HCT116 (cell line): ENCODE measurements around the gene SEH1L. TPM values are rescaled to one million over a fixed set of nuclear protein-coding genes. Genes with fewer than 3 reads are reported as not detected.
A peak's percentile ranks its signal among the peaks of the same experiment; 100 is the strongest.

Experiments used
- ATAC-seq: fragments of 200-7000 bp; cut with Tn5 transposase; 2 replicates; pipeline ENCODE4 v1.9.1; 2020; ENCODE audit warnings: mild to moderate bottlenecking, moderate library complexity
- Bru-seq: library from RNA; stranded (reverse); fragments of 400-500 nt; gene quantifications from one replicate; lab custom pipeline; 2021; lab: Mats Ljungman, UMichigan
- BruChase-seq, 2 experiments: library from RNA; stranded (reverse); fragments of 400-500 nt; gene quantifications; one replicate each; lab custom pipeline; 2021; lab: Mats Ljungman, UMichigan
- BruUV-seq: library from RNA; stranded (reverse); fragments of 400-500 nt; replicated peaks from 2 replicates; lab custom pipeline; 2021; lab: Mats Ljungman, UMichigan
- CTCF ChIA-PET: fragments of 300-600 bp; sonication (Branson Sonifier 250); formaldehyde crosslinking; loops from one replicate; lab custom pipeline; 2021; ENCODE audit warnings: antibody characterized with exemption; lab: Charles Lee
- POLR2A ChIA-PET: fragments of 300-600, 350-600 bp; sonication (Branson Sonifier 250); formaldehyde crosslinking; loops from one replicate; lab custom pipeline; 2021; ENCODE audit warnings: antibody characterized with exemption; lab: Charles Lee
- RAD21 ChIA-PET, 2 experiments: fragments of 300-600 bp; sonication (Branson Sonifier 250); formaldehyde crosslinking; loops; one replicate each; lab custom pipeline; 2023; ENCODE audit warnings: low total read pairs in 2 of 2; ENCODE audit not compliant: uncharacterized antibody in 2 of 2, unreplicated experiment in 2 of 2, low non-redundant PET in 1 of 2; lab: Charles Lee
- DNase-seq: peaks from one replicate; pipeline ENCODE4 v3.0.0-alpha.2; 2010; ENCODE audit warnings: low read depth, low spot score
- H2AFZ ChIP-seq: fragments of 200-600 bp; shearing (Covaris generic), sonication (generic); 2 replicates; pipeline ENCODE4 v1.6.1; 2017; ENCODE audit warnings: low read depth, mixed run types, mixed read lengths, antibody characterized with exemption, low read length; ENCODE audit not compliant: poor library complexity, severe bottlenecking
- H3K27ac ChIP-seq: 2 replicates; pipeline ENCODE4 v1.5.1; 2012; ENCODE audit warnings: low read depth, low read length
- H3K27me3 ChIP-seq: fragments of 200-600 bp; sonication (generic); 2 replicates; pipeline ENCODE4 v1.6.1; 2016; ENCODE audit warnings: mixed run types, low read length, mixed read lengths; ENCODE audit not compliant: insufficient read depth
- H3K36me3 ChIP-seq, 2 experiments: fragments of 200-500 bp in 1 of 2; fragments of 200-600 bp in 1 of 2; sonication (Bioruptor generic) in 1 of 2; sonication (generic) in 1 of 2; 2 replicates each; pipeline versions ENCODE4 v1.5.1 to v1.6.1; 2014 to 2016; ENCODE audit warnings: low read length in 2 of 2, inconsistent platforms in 1 of 2, mixed read lengths in 1 of 2, mixed run types in 1 of 2; ENCODE audit not compliant: insufficient read depth in 2 of 2, control insufficient read depth in 1 of 2
- H3K4me1 ChIP-seq, 2 experiments: fragments of 200-600 bp in 1 of 2; sonication (generic) in 1 of 2; 2 replicates each; pipeline versions ENCODE4 v1.5.1 to v1.6.1; 2012 to 2017; ENCODE audit warnings: low read length in 2 of 2, inconsistent platforms in 1 of 2, mild to moderate bottlenecking in 1 of 2, mixed read lengths in 1 of 2, mixed run types in 1 of 2, moderate library complexity in 1 of 2; ENCODE audit not compliant: insufficient read depth in 2 of 2, control insufficient read depth in 1 of 2
- H3K4me2 ChIP-seq: fragments of 200-600 bp; sonication (generic); 2 replicates; pipeline ENCODE4 v1.6.1; 2017; ENCODE audit warnings: mixed run types, low read length, mixed read lengths
- H3K4me3 ChIP-seq, 2 experiments: fragments of 200-600 bp in 1 of 2; sonication (generic) in 1 of 2; replicated peaks in 1 of 2; 2 replicates each; pipeline ENCODE4 v1.5.1; 2011 to 2016; ENCODE audit warnings: low read length in 2 of 2, control low read depth in 1 of 2, low read depth in 1 of 2, mild to moderate bottlenecking in 1 of 2, mixed read lengths in 1 of 2, mixed run types in 1 of 2
- H3K79me2 ChIP-seq: fragments of 200-600 bp; sonication (generic); 2 replicates; pipeline ENCODE4 v1.6.1; 2017; ENCODE audit warnings: mild to moderate bottlenecking, mixed run types, low read length, moderate library complexity, mixed read lengths; ENCODE audit not compliant: insufficient read depth
- H3K9ac ChIP-seq: fragments of 200-600 bp; sonication (generic); 2 replicates; pipeline ENCODE4 v1.6.1; 2016; ENCODE audit warnings: low read length, mixed read lengths
- H3K9me2 ChIP-seq: fragments of 200-600 bp; sonication (generic), shearing (Covaris generic); 2 replicates; pipeline ENCODE4 v1.6.1; 2017; ENCODE audit warnings: mixed run types, mild to moderate bottlenecking, moderate library complexity; ENCODE audit not compliant: insufficient read depth
- H3K9me3 ChIP-seq, 2 experiments: fragments of 200-500 bp in 1 of 2; fragments of 200-600 bp in 1 of 2; sonication (Bioruptor generic) in 1 of 2; sonication (generic) in 1 of 2; 2 replicates each; pipeline ENCODE4 v1.6.1; 2014 to 2017; ENCODE audit warnings: low read length in 2 of 2, mixed read lengths in 2 of 2, inconsistent platforms in 1 of 2, low read depth in 1 of 2, mild to moderate bottlenecking in 1 of 2, mixed run types in 1 of 2, moderate library complexity in 1 of 2; ENCODE audit not compliant: control insufficient read depth in 1 of 2, insufficient read depth in 1 of 2
- H4K20me1 ChIP-seq: fragments of 200-600 bp; sonication (generic), shearing (Covaris generic); 2 replicates; pipeline ENCODE4 v1.6.1; 2017; ENCODE audit warnings: mixed run types, mild to moderate bottlenecking, moderate library complexity; ENCODE audit not compliant: insufficient read depth
- ATF3 ChIP-seq: IDR thresholded peaks from 2 replicates; pipeline ENCODE4 v1.6.1; 2012
- CEBPB ChIP-seq: IDR thresholded peaks from 2 replicates; pipeline ENCODE4 v1.6.1; 2012; ENCODE audit warnings: low read depth
- CTCF ChIP-seq, 3 experiments: fragments of 200-600 bp in 1 of 3; sonication (generic) in 1 of 3; IDR thresholded peaks in 2 of 3; conservative IDR thresholded peaks in 1 of 3; 2 replicates each; pipeline ENCODE4 v1.5.1; 2012 to 2017; ENCODE audit warnings: low read depth in 2 of 3, low read length in 2 of 3, antibody characterized with exemption in 1 of 3, borderline replicate concordance in 1 of 3, control low read depth in 1 of 3, mild to moderate bottlenecking in 1 of 3, mixed read lengths in 1 of 3, mixed run types in 1 of 3, moderate library complexity in 1 of 3; ENCODE audit not compliant: insufficient read depth in 1 of 3
- EGR1 ChIP-seq: IDR thresholded peaks from 2 replicates; pipeline ENCODE4 v1.6.1; 2012; ENCODE audit warnings: low read depth
- ELF1 ChIP-seq: IDR thresholded peaks from 2 replicates; pipeline ENCODE4 v1.6.1; 2012; ENCODE audit warnings: low read depth, borderline replicate concordance
- EZH2 ChIP-seq: fragments of 200-600 bp; sonication (generic); IDR thresholded peaks from 2 replicates; pipeline ENCODE4 v1.6.1; 2017; ENCODE audit warnings: antibody characterized with exemption, mixed run types
- EZH2phosphoT487 ChIP-seq: fragments of 200-600 bp; IDR thresholded peaks from 2 replicates; pipeline ENCODE4 v1.6.1; 2018; ENCODE audit warnings: antibody characterized with exemption, borderline replicate concordance
- FOSL1 ChIP-seq: IDR thresholded peaks from 2 replicates; pipeline ENCODE4 v1.6.1; 2012; ENCODE audit warnings: low read depth
- JUND ChIP-seq: IDR thresholded peaks from 2 replicates; pipeline ENCODE4 v1.6.1; 2012
- MAX ChIP-seq: IDR thresholded peaks from 2 replicates; pipeline ENCODE4 v1.6.1; 2012
- POLR2A ChIP-seq: IDR thresholded peaks from 2 replicates; pipeline ENCODE4 v1.7.0; 2011; ENCODE audit warnings: borderline replicate concordance; ENCODE audit not compliant: insufficient read depth, insufficient read length; ENCODE audit errors: extremely low read depth
- POLR2AphosphoS5 ChIP-seq: IDR thresholded peaks from 2 replicates; pipeline ENCODE4 v1.6.1; 2011; ENCODE audit warnings: mild to moderate bottlenecking, low read depth, low read length, moderate library complexity
- RAD21 ChIP-seq: IDR thresholded peaks from 2 replicates; pipeline ENCODE4 v1.6.1; 2012; ENCODE audit warnings: low read depth, mild to moderate bottlenecking
- REST ChIP-seq: IDR thresholded peaks from 2 replicates; pipeline ENCODE4 v1.6.1; 2012; ENCODE audit warnings: low read depth
- SIN3A ChIP-seq: IDR thresholded peaks from 2 replicates; pipeline ENCODE4 v1.6.1; 2012; ENCODE audit warnings: low read depth
- SP1 ChIP-seq: IDR thresholded peaks from 2 replicates; pipeline ENCODE4 v1.6.1; 2012; ENCODE audit warnings: low read depth
- SRF ChIP-seq: IDR thresholded peaks from 2 replicates; pipeline ENCODE4 v1.6.1; 2012; ENCODE audit warnings: low read depth
- TCF7L2 ChIP-seq: IDR thresholded peaks from 2 replicates; pipeline ENCODE4 v1.7.0; 2011; ENCODE audit warnings: borderline replicate concordance, inconsistent platforms; ENCODE audit not compliant: insufficient read depth, insufficient read length; ENCODE audit errors: extremely low read depth
- YY1 ChIP-seq: IDR thresholded peaks from 2 replicates; pipeline ENCODE4 v1.6.1; 2011; ENCODE audit warnings: low read length, low read depth, moderate library complexity, mild to moderate bottlenecking; ENCODE audit not compliant: insufficient replicate concordance; ENCODE audit errors: extremely low read depth
- ZFX ChIP-seq: fragments of 450-650 bp; IDR thresholded peaks from 2 replicates; pipeline ENCODE4 v1.6.1; 2017
- ZNF274 ChIP-seq: fragments of 200-500 bp; sonication (Bioruptor generic); IDR thresholded peaks from 2 replicates; pipeline ENCODE4 v1.6.1; 2014; ENCODE audit warnings: mild to moderate bottlenecking, low read depth, low read length, inconsistent platforms
- intact Hi-C: fragments of 100-400 bp; cut with micrococcal nuclease; formaldehyde crosslinking; loops from 2 replicates; pipeline ENCODE4 v1.10.0; 2022
- long read RNA-seq: library from polyadenylated mRNA; unstranded; transcript quantifications from one replicate; pipeline ENCODE4 v2.0.0, GENCODE V29; 2021; ENCODE audit not compliant: unreplicated experiment
- polyA plus RNA-seq: library from polyadenylated mRNA; unstranded; fragments of >200 nt; gene quantifications from 2 replicates; pipeline ENCODE4 v1.2.1, GENCODE V29; 2012; ENCODE audit warnings: missing spikeins
- total RNA-seq: library from RNA; stranded (reverse); gene quantifications from one replicate; pipeline ENCODE4 v1.2.1, GENCODE V29; 2021; ENCODE audit not compliant: unreplicated experiment

The SEH1L gene
- total RNA-seq (83.7 TPM), Bru-seq, nascent RNA (percentile 86 among the genes with signal in this experiment), BruChase-seq, experiment 1, labeled RNA remaining after a 6-hour chase (percentile 93 among the genes with signal in this experiment), BruChase-seq, experiment 2, labeled RNA remaining after a 2-hour chase (percentile 89 among the genes with signal in this experiment)
- 30.4 and 34.7 TPM in 2 replicates for polyA plus RNA-seq
- long read RNA-seq, transcript SEH1L-201 (9 exons, 3,494 nt): major isoform, 139 of 202 reads
- long read RNA-seq, partial matches to known transcripts: 23 of 202 reads
- long read RNA-seq, other reads (novel, unspliced or antisense): 39 of 202 reads

- ATAC-seq (peak; percentile 89), DNase-seq (peak; percentile 93)
- Histone ChIP-seq H3K4me1 (peaks cover 11 to 23% of the 10 kb centered on the region in 2 experiments; a peak in 3 of 4 replicates), H3K9me3 (no peaks in the 10 kb centered on the region), H3K9me2 (no peaks in the 10 kb centered on the region), H2AFZ (no peak within 1 kb of the TSS), H3K79me2 (peaks cover 50% of the 10 kb centered on the region), H3K9ac (peak within 1 kb of the TSS; percentile 82), H3K27me3 (no peaks in the 10 kb centered on the region), H3K4me3 (peak within 1 kb of the TSS; percentile 71 to 86), H3K36me3 (peaks cover 3% of the 10 kb centered on the region in 2 experiments; a peak in 1 of 4 replicates), H3K27ac (peak within 1 kb of the TSS; percentile 92), H4K20me1 (no peaks in the 10 kb centered on the region), H3K4me2 (peak within 1 kb of the TSS; percentile 85)
- ChIA-PET POLR2A (interaction anchor here (0.7 to 1.3 kb wide), 2 partner anchors 64 to 164 kb away, joined by 4 read pairs; partner anchors contain the start of gene PTPN2), RAD21 (no interaction called here), CTCF (no interaction called here)
- intact Hi-C loops: loop anchor here (2.0 to 10.0 kb wide), 4 partner anchors 65 to 687 kb away; partner anchors contain the start of genes AFG3L2 and PRELID3A
- TSS peak; percentile 93 for BruUV-seq
- TF ChIP-seq ELF1: no peak
- no peak; the same call in 1 of the 2 replicates for TF ChIP-seq RAD21
- no peak for TF ChIP-seq EZH2phosphoT487
- TF ChIP-seq ZNF274: no peak
- peak; percentile 41 for TF ChIP-seq ZFX
- TF ChIP-seq TCF7L2: no peak
- TF ChIP-seq SP1: no peak
- no peak for TF ChIP-seq ATF3
- no peak for TF ChIP-seq SRF
- TF ChIP-seq FOSL1: no peak
- TF ChIP-seq POLR2A: peak; percentile 78
- no peak for TF ChIP-seq REST
- no peak for TF ChIP-seq CTCF (IDR thresholded peaks at IDR 0.05 in 2 of 3, conservative IDR thresholded peaks at IDR 0.05 in 1 of 3; ENCODE audit: borderline replicate concordance in 1 of 3, insufficient read depth in 1 of 3, low read depth in 2 of 3, low read length in 2 of 3)
- TF ChIP-seq SIN3A: peak; percentile 64
- TF ChIP-seq EGR1: peak; percentile 96
- TF ChIP-seq JUND: peak; percentile 31; the same call in 1 of the 2 replicates
- peak; percentile 75 for TF ChIP-seq MAX
- TF ChIP-seq POLR2AphosphoS5: peak; percentile 69
- TF ChIP-seq CEBPB: no peak
- no peak for TF ChIP-seq EZH2
- peak; percentile 31 for TF ChIP-seq YY1
These were observed at the start of gene SEH1L for GRCh38 chr18:12947285-12948049. Gene SEH1L, plus strand, starts transcription at chr18:12948011. Its CDS starts 111 bp downstream, at chr18:12948122.
